BLaER1 treated with 17β-estradiol and CSF1 and Interleukin-3, amounts not matched to agents 10 nM and 100 nM (cell line): ENCODE results near the gene DCTN2.
A peak's percentile ranks its signal among the peaks of the same experiment; 100 is the strongest.
"Not testable (repeated sequence)": the region's sequence is repeated elsewhere in the genome, so short reads cannot be mapped to it uniquely, and the experiment has no call there.

Experiments
- H3K27ac ChIP-seq, 11 experiments: shearing (Covaris generic); formaldehyde crosslinking; 2 replicates each; pipeline ENCODE4 v1.8.1; 2022
- H3K27me3 ChIP-seq, 11 experiments: shearing (Covaris generic); formaldehyde crosslinking; 2 replicates each; pipeline ENCODE4 v1.8.1; 2022
- H3K36me3 ChIP-seq, 11 experiments: shearing (Covaris generic); formaldehyde crosslinking; 2 replicates each; pipeline ENCODE4 v1.8.1; 2022
- H3K4me1 ChIP-seq, 10 experiments: shearing (Covaris generic); formaldehyde crosslinking; 2 replicates each; pipeline ENCODE4 v1.8.1; 2022
- H3K4me2 ChIP-seq, 11 experiments: shearing (Covaris generic); formaldehyde crosslinking; 2 replicates each; pipeline ENCODE4 v1.8.1; 2022
- H3K4me3 ChIP-seq, 10 experiments: shearing (Covaris generic); formaldehyde crosslinking; 2 replicates each; pipeline ENCODE4 v1.8.1; 2022
- H3K9ac ChIP-seq, 11 experiments: shearing (Covaris generic); formaldehyde crosslinking; 2 replicates each; pipeline ENCODE4 v1.8.1; 2022
- H3K9me3 ChIP-seq, 11 experiments: shearing (Covaris generic); formaldehyde crosslinking; replicated peaks in 1 of 11; 2 replicates each; pipeline ENCODE4 v1.8.1; 2022
- H4K20me1 ChIP-seq, 11 experiments: shearing (Covaris generic); formaldehyde crosslinking; 2 replicates each; pipeline ENCODE4 v1.8.1; 2022
- Cebpa-rat ChIP-seq, 11 experiments: shearing (Covaris generic); IDR thresholded peaks; 2 replicates each; pipeline ENCODE4 v1.8.1; 2022

Gene DCTN2

GRCh38 chr12:57498132-57498502 is 48.9 kb downstream of the DCTN2 start:
- Histone ChIP-seq H3K9me3 (peaks cover 0 to 4% (median 0%) of the 10 kb centered on the region in 11 experiments; a peak in 4 of 22 replicates), H4K20me1 (peaks cover 0 to 68% (median 16%) of the 10 kb centered on the region in 11 experiments; a peak in 14 of 22 replicates), H3K9ac (no peak overlapping the region), H3K27ac (no peak overlapping the region), H3K4me3 (no peak overlapping the region), H3K4me1 (no peaks in the 10 kb centered on the region), H3K4me2 (no peak overlapping the region), H3K36me3 (peaks cover 85 to 93% (median 88%) of the 10 kb centered on the region in 11 experiments), H3K27me3 (no peaks in the 10 kb centered on the region)
- TF ChIP-seq Cebpa-rat (IDR thresholded peaks at IDR 0.05), result no peak

- no peak overlapping the region for H3K9ac ChIP-seq
- TF ChIP-seq Cebpa-rat (IDR thresholded peaks at IDR 0.05), result no peak
- peaks cover 0 to 9% (median 4%) of the 10 kb centered on the region in 11 experiments; a peak in 9 of 22 replicates for H3K9me3 ChIP-seq
- no peak overlapping the region for H3K4me2 ChIP-seq
- H3K36me3 ChIP-seq, result peaks cover 85 to 93% (median 87%) of the 10 kb centered on the region in 11 experiments
- no peaks in the 10 kb centered on the region for H3K4me1 ChIP-seq
- no peaks in the 10 kb centered on the region for H3K27me3 ChIP-seq
- no peak overlapping the region for H3K4me3 ChIP-seq
- no peak overlapping the region for H3K27ac ChIP-seq
- H4K20me1 ChIP-seq, result peaks cover 3 to 66% (median 17%) of the 10 kb centered on the region in 11 experiments; a peak in 16 of 22 replicates
Measured at GRCh38 chr12:57497223-57498131, 49.5 kb downstream of the DCTN2 start.

DNA sequence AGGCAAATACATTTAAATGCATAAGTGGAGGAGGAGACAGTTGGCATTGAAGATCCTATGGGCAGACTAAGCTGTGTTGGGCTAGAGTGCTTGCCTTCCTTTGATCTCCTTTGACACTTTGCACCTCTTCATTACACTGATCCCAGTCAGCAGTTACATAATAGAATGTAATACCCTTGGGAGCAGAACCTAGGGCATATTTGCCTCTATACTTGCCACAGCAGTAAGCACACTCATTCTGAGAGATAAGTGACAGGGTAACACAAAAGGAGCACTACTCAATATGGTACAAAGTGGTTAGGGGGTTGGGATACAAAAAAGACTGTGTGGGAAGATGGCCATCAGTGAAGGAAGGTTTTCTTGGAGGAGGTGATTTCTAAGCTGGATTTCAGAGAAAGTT is 50.2 kb downstream of the DCTN2 start:
- Histone ChIP-seq H3K9ac (no peak overlapping the region), H3K27ac (no peak overlapping the region), H4K20me1 (peaks cover 3 to 63% (median 18%) of the 10 kb centered on the region in 11 experiments; a peak in 16 of 22 replicates), H3K36me3 (peaks cover 85 to 93% (median 87%) of the 10 kb centered on the region in 11 experiments), H3K9me3 (peaks cover 0 to 10% (median 4%) of the 10 kb centered on the region in 11 experiments; a peak in 9 of 22 replicates), H3K4me2 (no peak overlapping the region), H3K4me3 (no peak overlapping the region), H3K27me3 (no peaks in the 10 kb centered on the region), H3K4me1 (no peaks in the 10 kb centered on the region)
- TF ChIP-seq Cebpa-rat (IDR thresholded peaks at IDR 0.05), result no peak

- H3K9ac ChIP-seq, result not testable (repeated sequence)
Measured at GRCh38 chr12:57495051-57495701, 51.8 kb downstream of the DCTN2 start.

DNA sequence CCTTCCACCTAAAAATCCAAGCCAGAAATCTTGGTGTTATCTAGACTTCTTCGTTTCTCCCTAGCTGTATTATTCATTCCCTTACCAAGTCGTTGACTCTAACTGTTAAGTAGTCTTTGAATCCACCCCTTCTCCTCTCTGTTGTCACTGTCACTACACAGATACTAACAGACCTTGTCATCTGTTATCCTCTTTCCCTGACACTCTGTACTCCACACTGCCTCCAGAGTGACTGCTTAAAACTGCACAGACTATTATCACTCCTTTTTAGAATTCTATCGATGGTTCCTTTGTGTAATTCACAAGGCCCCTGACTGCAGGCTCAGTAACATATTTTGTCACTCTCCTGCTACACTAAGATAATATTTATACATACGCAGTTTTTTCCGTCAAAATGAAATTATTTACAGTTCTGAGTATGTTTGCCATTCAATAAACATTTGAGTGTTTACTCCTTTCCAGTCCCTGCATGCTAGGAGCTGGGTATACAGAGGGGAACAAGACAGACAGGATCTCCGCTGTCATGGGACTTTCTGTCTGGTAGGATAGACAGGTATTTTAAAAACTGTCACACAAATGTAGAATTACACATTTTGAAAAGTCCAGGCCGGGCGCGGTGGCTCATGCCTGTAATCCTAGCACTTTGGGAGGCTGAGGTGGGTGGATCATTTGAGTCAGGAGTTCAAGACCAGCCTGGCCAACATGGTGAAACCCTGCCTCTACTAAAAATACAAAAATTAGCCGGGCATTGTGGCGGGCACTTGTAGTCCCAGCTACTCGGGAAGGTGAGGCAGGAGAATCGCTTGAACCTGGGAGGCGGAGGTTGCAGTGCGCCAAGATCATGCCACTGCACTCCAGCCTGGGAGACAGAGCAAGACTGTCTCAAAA is 55.4 kb downstream of the DCTN2 start:
- Histone ChIP-seq H3K4me1 (peaks cover 15 to 32% (median 22%) of the 10 kb centered on the region in 10 experiments), H3K27me3 (no peaks in the 10 kb centered on the region), H3K27ac (no peak overlapping the region), H3K4me2 (no peak overlapping the region), H3K36me3 (peaks cover 63 to 72% (median 67%) of the 10 kb centered on the region in 11 experiments), H3K9me3 (peaks cover 0 to 10% (median 4%) of the 10 kb centered on the region in 11 experiments; a peak in 9 of 22 replicates), H3K4me3 (no peak overlapping the region), H4K20me1 (peaks cover 0 to 53% (median 28%) of the 10 kb centered on the region in 11 experiments; a peak in 17 of 22 replicates), H3K9ac (0 out of 22 replicates have a peak overlapping the region, but pooled peaks of 1 of the 11 experiments have one; percentile 29)
- no peak for TF ChIP-seq Cebpa-rat (IDR thresholded peaks at IDR 0.05)

More at GRCh38 chr12:57495051-57495701, 51.8 kb downstream of the DCTN2 start:
- not testable (repeated sequence) for H3K9me3 ChIP-seq, H3K4me2 ChIP-seq, H3K27ac ChIP-seq, H3K4me3 ChIP-seq, H3K27me3 ChIP-seq
- peaks cover 0 to 63% (median 23%) of the 10 kb centered on the region in 11 experiments; a peak in 17 of 22 replicates for H4K20me1 ChIP-seq
- H3K4me1 ChIP-seq, result peaks cover 0 to 10% (median under 1%) of the 10 kb centered on the region in 10 experiments; a peak in 7 of 20 replicates
- peaks cover 85 to 93% (median 87%) of the 10 kb centered on the region in 11 experiments for H3K36me3 ChIP-seq

GRCh38 chr12:57490126-57490525 is 56.9 kb downstream of the DCTN2 start:
- Histone ChIP-seq H4K20me1 (peaks cover 0 to 48% (median 26%) of the 10 kb centered on the region in 11 experiments; a peak in 17 of 22 replicates), H3K27me3 (no peaks in the 10 kb centered on the region), H3K4me2 (peak overlapping the region in 8 of 11 experiments; percentile 75 to 97 (median 94); a peak in 6 of 22 replicates), H3K27ac (0 out of 22 replicates have a peak overlapping the region, but pooled peaks of 1 of the 11 experiments have one; percentile 94), H3K4me1 (peaks cover 15 to 32% (median 22%) of the 10 kb centered on the region in 10 experiments), H3K4me3 (peak overlapping the region in 1 of 10 experiments; percentile 0; a peak in 1 of 20 replicates), H3K9ac (peak overlapping the region in 6 of 11 experiments; percentile 20 to 96 (median 90); a peak in 4 of 22 replicates), H3K9me3 (peaks cover 0 to 10% (median 4%) of the 10 kb centered on the region in 11 experiments; a peak in 9 of 22 replicates), H3K36me3 (peaks cover 51 to 57% (median 52%) of the 10 kb centered on the region in 11 experiments)
- no peak for TF ChIP-seq Cebpa-rat (IDR thresholded peaks at IDR 0.05)

DNA sequence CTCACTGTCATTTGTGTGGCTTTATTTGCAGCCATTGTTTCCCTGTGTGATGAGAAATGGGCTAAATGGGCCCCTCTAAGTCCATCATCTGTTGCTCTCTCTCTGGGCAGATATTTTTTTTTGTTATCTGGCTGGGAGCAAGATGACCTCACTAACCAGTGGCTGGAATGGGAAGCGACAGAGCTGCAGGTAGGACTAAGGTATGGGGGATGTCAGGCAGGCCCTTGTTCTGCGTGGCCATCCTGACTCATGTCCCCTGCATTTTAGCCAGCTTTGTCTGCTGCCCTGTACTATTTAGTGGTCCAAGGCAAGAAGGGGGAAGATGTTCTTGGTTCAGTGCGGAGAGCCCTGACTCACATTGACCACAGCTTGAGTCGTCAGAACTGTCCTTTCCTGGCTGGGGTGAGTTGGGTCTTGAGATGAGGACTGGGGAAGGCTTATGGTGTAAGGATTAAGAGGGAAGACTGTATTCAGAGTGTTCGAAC is 57.8 kb downstream of the DCTN2 start:
- H3K27ac ChIP-seq, result peak overlapping the region in 10 of 11 experiments; percentile 82 to 96 (median 90); a peak in 15 of 22 replicates
- peak overlapping the region; percentile 82 to 98 (median 90) for H3K9ac ChIP-seq
- peaks cover 15 to 32% (median 22%) of the 10 kb centered on the region in 10 experiments for H3K4me1 ChIP-seq
- peaks cover 45 to 49% (median 47%) of the 10 kb centered on the region in 11 experiments for H3K36me3 ChIP-seq
- peaks cover 0 to 7% (median 4%) of the 10 kb centered on the region in 11 experiments; a peak in 8 of 22 replicates for H3K9me3 ChIP-seq
- peaks cover 0 to 44% (median 26%) of the 10 kb centered on the region in 11 experiments; a peak in 17 of 22 replicates for H4K20me1 ChIP-seq
- no peaks in the 10 kb centered on the region for H3K27me3 ChIP-seq
- H3K4me2 ChIP-seq, result peak overlapping the region; percentile 75 to 97 (median 93)
- no peak for TF ChIP-seq Cebpa-rat (IDR thresholded peaks at IDR 0.05)
- H3K4me3 ChIP-seq, result peak overlapping the region; percentile 75 to 98 (median 85)
